ENCODE data around the gene INPPL1. TPM values are rescaled to one million over a fixed set of nuclear protein-coding genes. Genes with fewer than 3 reads are reported as not detected.
"Not testable (repeated sequence)": the region's sequence is repeated elsewhere in the genome, so short reads cannot be mapped to it uniquely, and the experiment has no call there.

The INPPL1 gene
- total RNA-seq, 2 donors from 2014 or later: 102 to 108 TPM

GRCh38 chr11:72249961-72250360 lies 25.4 kb downstream of the INPPL1 start:
- H3K27me3 Mint-ChIP-seq: peaks cover 45% of the 10 kb centered on the region
- peaks cover 3% of the 10 kb centered on the region for H3K36me3 Mint-ChIP-seq (ENCODE audit: low read depth)
- H3K4me1 Mint-ChIP-seq: no peaks in the 10 kb centered on the region

GRCh38 chr11:72250661-72251464 lies 26.3 kb downstream of the INPPL1 start:
- peaks cover 3% of the 10 kb centered on the region for H3K36me3 Mint-ChIP-seq (ENCODE audit: low read depth)
- no peaks in the 10 kb centered on the region for H3K9me3 ChIP-seq (ENCODE audit: control insufficient read depth, low read length, poor library complexity, severe bottlenecking)
- DNase-seq: no peak
- no peak overlapping the region for H3K4me3 Mint-ChIP-seq
- H3K4me1 Mint-ChIP-seq: no peaks in the 10 kb centered on the region
- H3K27ac Mint-ChIP-seq: no peak overlapping the region
- no peak for ATAC-seq
- peaks cover 50% of the 10 kb centered on the region for H3K27me3 Mint-ChIP-seq

More at GRCh38 chr11:72249961-72250360, 25.4 kb downstream of the INPPL1 start:
- H3K4me3 Mint-ChIP-seq: no peak overlapping the region
- H3K9me3 ChIP-seq (ENCODE audit: control insufficient read depth, low read length, poor library complexity, severe bottlenecking): no peaks in the 10 kb centered on the region
- DNase-seq: no peak
- H3K27ac Mint-ChIP-seq: no peak overlapping the region
- ATAC-seq: no peak

GRCh38 chr11:72251614-72252013 lies 27.0 kb downstream of the INPPL1 start:
- H3K4me3 Mint-ChIP-seq: no peak overlapping the region
- no peak for DNase-seq
- peaks cover 50% of the 10 kb centered on the region for H3K27me3 Mint-ChIP-seq
- no peak overlapping the region for H3K27ac Mint-ChIP-seq
- no peak for ATAC-seq
- no peaks in the 10 kb centered on the region for H3K4me1 Mint-ChIP-seq
- no peaks in the 10 kb centered on the region for H3K9me3 ChIP-seq (ENCODE audit: control insufficient read depth, low read length, poor library complexity, severe bottlenecking)
- H3K36me3 Mint-ChIP-seq (ENCODE audit: low read depth): peaks cover 3% of the 10 kb centered on the region

GRCh38 chr11:72253392-72253791 lies 28.8 kb downstream of the INPPL1 start:
- ATAC-seq: no peak
- H3K36me3 Mint-ChIP-seq (ENCODE audit: low read depth): peaks cover 3% of the 10 kb centered on the region
- peaks cover 50% of the 10 kb centered on the region for H3K27me3 Mint-ChIP-seq
- no peaks in the 10 kb centered on the region for H3K9me3 ChIP-seq (ENCODE audit: control insufficient read depth, low read length, poor library complexity, severe bottlenecking)
- DNase-seq: no peak
- H3K4me1 Mint-ChIP-seq: no peaks in the 10 kb centered on the region
- H3K27ac Mint-ChIP-seq: no peak overlapping the region
- peak overlapping the region; percentile 12 for H3K4me3 Mint-ChIP-seq

- H3K4me3 Mint-ChIP-seq: no peak overlapping the region
- peaks cover 49% of the 10 kb centered on the region for H3K27me3 Mint-ChIP-seq
- H3K9me3 ChIP-seq (ENCODE audit: control insufficient read depth, low read length, poor library complexity, severe bottlenecking): no peaks in the 10 kb centered on the region
- peaks cover 3% of the 10 kb centered on the region for H3K36me3 Mint-ChIP-seq (ENCODE audit: low read depth)
- ATAC-seq: no peak
- DNase-seq: no peak
- H3K4me1 Mint-ChIP-seq: no peaks in the 10 kb centered on the region
- H3K27ac Mint-ChIP-seq: no peak overlapping the region
Measured at GRCh38 chr11:72254299-72254993, 29.9 kb downstream of the INPPL1 start.

GRCh38 chr11:72257570-72257969 lies 33.0 kb downstream of the INPPL1 start:
- H3K27ac Mint-ChIP-seq: no peak overlapping the region
- DNase-seq (no peak), ATAC-seq (no peak)
- no peaks in the 10 kb centered on the region for H3K9me3 ChIP-seq (ENCODE audit: control insufficient read depth, low read length, poor library complexity, severe bottlenecking)
- H3K4me1 Mint-ChIP-seq: no peaks in the 10 kb centered on the region
- peaks cover 28% of the 10 kb centered on the region for H3K27me3 Mint-ChIP-seq
- no peak overlapping the region for H3K4me3 Mint-ChIP-seq
- no peaks in the 10 kb centered on the region for H3K36me3 Mint-ChIP-seq (ENCODE audit: low read depth)

GRCh38 chr11:72259490-72259889 lies 34.9 kb downstream of the INPPL1 start:
- Mint-ChIP-seq H3K27me3 (peaks cover 31% of the 10 kb centered on the region), H3K4me1 (peaks cover 2% of the 10 kb centered on the region), H3K4me3 (no peak overlapping the region), H3K36me3 (ENCODE audit: low read depth) (no peaks in the 10 kb centered on the region), H3K27ac (no peak overlapping the region)
- ATAC-seq (no peak), DNase-seq (no peak)
- H3K9me3 ChIP-seq (ENCODE audit: control insufficient read depth, low read length, poor library complexity, severe bottlenecking): no peaks in the 10 kb centered on the region

- peaks cover 29% of the 10 kb centered on the region for H3K27me3 Mint-ChIP-seq
- H3K27ac Mint-ChIP-seq: no peak overlapping the region
- no peaks in the 10 kb centered on the region for H3K9me3 ChIP-seq (ENCODE audit: control insufficient read depth, low read length, poor library complexity, severe bottlenecking)
- H3K4me3 Mint-ChIP-seq: no peak overlapping the region
- peaks cover under 1% of the 10 kb centered on the region for H3K36me3 Mint-ChIP-seq (ENCODE audit: low read depth)
- H3K4me1 Mint-ChIP-seq: peaks cover 2% of the 10 kb centered on the region
- ATAC-seq (no peak), DNase-seq (no peak)
Measured at GRCh38 chr11:72260574-72260973, 36.0 kb downstream of the INPPL1 start.

- no peak for DNase-seq
- H3K9me3 ChIP-seq (ENCODE audit: control insufficient read depth, low read length, poor library complexity, severe bottlenecking): no peaks in the 10 kb centered on the region
- peaks cover 3% of the 10 kb centered on the region for H3K36me3 Mint-ChIP-seq (ENCODE audit: low read depth)
- no peak for ATAC-seq
- H3K4me3 Mint-ChIP-seq: no peak overlapping the region
- peaks cover 53% of the 10 kb centered on the region for H3K27me3 Mint-ChIP-seq
- no peak overlapping the region for H3K27ac Mint-ChIP-seq
- peaks cover 2% of the 10 kb centered on the region for H3K4me1 Mint-ChIP-seq
Measured at GRCh38 chr11:72263361-72263760, 38.8 kb downstream of the INPPL1 start.

- Mint-ChIP-seq H3K4me1 (peaks cover 7% of the 10 kb centered on the region), H3K27me3 (peaks cover 70% of the 10 kb centered on the region), H3K36me3 (ENCODE audit: low read depth) (peaks cover 3% of the 10 kb centered on the region), H3K4me3 (no peak overlapping the region), H3K27ac (no peak overlapping the region)
- DNase-seq: no peak
- no peak for ATAC-seq
- H3K9me3 ChIP-seq (ENCODE audit: control insufficient read depth, low read length, poor library complexity, severe bottlenecking): no peaks in the 10 kb centered on the region
Measured at GRCh38 chr11:72265951-72266350, 41.4 kb downstream of the INPPL1 start.

GRCh38 chr11:72266960-72267359 lies 42.4 kb downstream of the INPPL1 start:
- DNase-seq; ATAC-seq; H3K27ac Mint-ChIP-seq; H3K9me3 ChIP-seq (ENCODE audit: control insufficient read depth, low read length, poor library complexity, severe bottlenecking); H3K36me3 Mint-ChIP-seq (ENCODE audit: low read depth); H3K4me1 Mint-ChIP-seq; H3K4me3 Mint-ChIP-seq: not testable (repeated sequence)
- peaks cover 77% of the 10 kb centered on the region for H3K27me3 Mint-ChIP-seq

- ATAC-seq (no peak), DNase-seq (no peak)
- no peak overlapping the region for H3K27ac Mint-ChIP-seq
- H3K4me3 Mint-ChIP-seq: no peak overlapping the region
- H3K4me1 Mint-ChIP-seq: peaks cover 5% of the 10 kb centered on the region
- no peaks in the 10 kb centered on the region for H3K9me3 ChIP-seq (ENCODE audit: control insufficient read depth, low read length, poor library complexity, severe bottlenecking)
- peaks cover 3% of the 10 kb centered on the region for H3K36me3 Mint-ChIP-seq (ENCODE audit: low read depth)
- peaks cover 74% of the 10 kb centered on the region for H3K27me3 Mint-ChIP-seq
Measured at GRCh38 chr11:72267956-72268617, 43.5 kb downstream of the INPPL1 start.

- ATAC-seq: no peak
- peaks cover 67% of the 10 kb centered on the region for H3K27me3 Mint-ChIP-seq
- peaks cover 7% of the 10 kb centered on the region for H3K4me1 Mint-ChIP-seq
- H3K27ac Mint-ChIP-seq: no peak overlapping the region
- H3K36me3 Mint-ChIP-seq (ENCODE audit: low read depth): peaks cover 5% of the 10 kb centered on the region
- H3K4me3 Mint-ChIP-seq: no peak overlapping the region
- DNase-seq: no peak
- no peaks in the 10 kb centered on the region for H3K9me3 ChIP-seq (ENCODE audit: control insufficient read depth, low read length, poor library complexity, severe bottlenecking)
Measured at GRCh38 chr11:72271980-72272379, 47.4 kb downstream of the INPPL1 start.
